NCI-H2196 (cell line): ENCODE data around the gene KRTAP10-9.
"Not testable (repeated sequence)": the region's sequence is repeated elsewhere in the genome, so short reads cannot be mapped to it uniquely, and the experiment has no call there.

Experiments used
- DNase-seq: peaks from one replicate; lab custom pipeline; 2025; ENCODE audit not compliant: unreplicated experiment; lab: John Stamatoyannopoulos, UW

Gene KRTAP10-9

DNA sequence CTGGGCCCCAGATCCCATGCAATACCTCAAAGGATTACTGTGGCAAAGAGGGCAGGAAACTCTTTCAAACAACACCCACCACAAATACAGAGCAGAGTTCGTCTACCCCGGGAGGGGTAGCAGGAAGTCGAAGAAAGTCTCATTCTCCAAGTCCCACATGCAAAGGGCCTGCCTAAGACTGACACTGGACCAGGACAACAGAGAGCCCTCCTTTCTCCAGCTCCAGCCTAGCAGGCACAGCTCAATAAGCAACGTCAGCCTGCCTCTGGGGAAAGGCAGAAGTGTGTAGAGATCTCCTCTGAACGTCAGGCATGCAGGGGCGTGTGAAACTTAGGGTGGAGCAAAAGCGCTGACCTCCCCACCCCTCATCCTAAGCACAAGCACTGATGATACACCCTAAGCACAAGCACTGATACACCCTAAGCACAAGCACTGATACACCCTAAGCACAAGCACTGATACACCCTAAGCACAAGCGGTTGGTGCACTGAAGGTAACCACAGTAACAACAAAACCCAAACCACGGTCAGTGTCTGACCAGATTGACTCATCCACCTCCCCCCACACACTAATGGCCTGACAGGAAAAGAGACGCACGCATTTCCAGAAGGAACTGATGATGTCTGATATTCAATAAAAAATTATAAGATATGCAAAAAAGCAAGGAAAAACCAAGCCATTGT lies 32.2 kb downstream of the KRTAP10-9 start:
- DNase-seq = no peak

DNA sequence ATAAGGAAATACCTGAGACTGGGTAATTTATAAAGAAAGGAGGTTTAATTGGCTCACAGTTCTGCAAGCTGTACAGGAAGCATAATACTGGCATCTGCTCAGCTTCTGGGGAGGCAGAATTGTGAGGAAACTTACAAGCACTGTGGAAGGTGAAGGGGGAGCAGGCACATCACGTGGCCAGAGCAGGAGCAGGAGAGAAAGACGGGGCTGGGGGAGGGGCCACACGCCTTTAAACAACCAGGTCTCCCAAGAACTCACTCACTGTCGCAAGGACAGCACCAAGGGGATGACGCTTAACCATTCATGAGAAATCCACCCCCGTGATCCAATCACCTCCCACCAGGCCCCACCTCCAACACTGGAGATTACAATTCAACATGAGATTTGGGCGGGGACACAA lies 34.7 kb downstream of the KRTAP10-9 start:
- DNase-seq = not testable (repeated sequence)

DNA sequence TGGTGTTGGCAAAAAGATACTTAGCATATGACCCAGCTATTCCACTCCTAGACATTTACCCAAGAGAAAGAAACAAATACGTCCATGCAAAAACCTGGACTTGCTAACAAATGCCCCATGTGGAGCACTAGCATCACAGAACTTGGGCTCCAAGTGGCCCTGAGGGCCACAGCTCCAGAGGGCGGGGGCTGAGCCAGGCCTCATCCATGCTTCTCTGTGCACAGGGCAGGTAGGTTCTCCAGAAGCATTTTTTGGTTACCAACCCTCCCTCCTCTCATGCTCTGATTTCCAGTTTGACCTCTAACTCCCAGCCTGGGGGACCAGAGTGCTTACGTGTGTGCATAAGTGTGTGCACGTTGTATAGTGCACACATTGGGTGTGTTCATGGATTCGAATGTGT lies 37.8 kb downstream of the KRTAP10-9 start:
- no peak for DNase-seq

DNA sequence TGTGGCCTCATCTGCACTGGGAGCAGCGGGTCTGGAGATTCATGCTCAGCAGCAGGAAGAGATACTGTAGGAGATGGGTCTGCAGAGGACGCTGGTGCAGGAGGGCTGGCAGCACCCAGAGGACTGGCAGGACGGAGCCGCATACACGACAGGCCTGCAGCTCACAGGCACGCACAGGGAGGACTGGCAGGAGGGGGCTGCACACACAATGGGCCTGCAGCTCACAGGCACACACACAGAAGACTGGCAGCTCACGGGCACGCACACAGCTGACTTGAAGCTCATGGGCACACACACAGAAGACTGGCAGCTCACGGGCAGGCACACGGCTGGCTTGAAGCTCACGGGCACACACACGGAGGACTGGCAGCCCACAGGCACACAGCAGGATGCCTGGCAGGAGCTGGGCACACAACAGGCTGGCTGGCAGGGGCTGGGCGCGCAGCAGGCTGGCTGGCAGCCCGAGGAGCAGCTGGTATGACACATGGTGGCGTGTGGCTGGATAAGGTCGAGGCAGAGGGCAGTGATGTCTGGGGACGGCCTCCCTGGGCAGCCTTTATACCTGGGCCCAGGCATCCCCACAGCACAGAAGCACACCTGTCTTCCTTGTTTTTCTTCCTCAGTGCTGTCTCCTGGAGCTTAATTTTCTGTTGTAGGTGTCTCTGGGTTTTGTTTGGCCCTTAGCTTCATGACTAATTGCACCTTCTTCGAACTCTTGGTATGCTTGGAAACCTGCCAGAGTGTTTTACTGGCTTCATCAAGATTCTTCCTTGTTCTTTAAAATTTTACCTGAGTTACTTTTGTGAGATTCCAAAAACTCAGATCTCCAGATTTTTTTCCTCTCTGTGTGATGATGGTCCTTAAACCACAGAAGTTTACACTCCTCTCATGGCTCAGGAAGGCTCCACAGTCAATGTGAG lies 39.8 kb downstream of the KRTAP10-9 start, which contains the start of gene KRTAP12-2:
TSS of gene KRTAP12-2 (minus strand) at position 527 of the 920 bp plus-strand sequence. CDS start at position 486, 41 bp downstream.
- DNase-seq = peak; percentile 68

DNA sequence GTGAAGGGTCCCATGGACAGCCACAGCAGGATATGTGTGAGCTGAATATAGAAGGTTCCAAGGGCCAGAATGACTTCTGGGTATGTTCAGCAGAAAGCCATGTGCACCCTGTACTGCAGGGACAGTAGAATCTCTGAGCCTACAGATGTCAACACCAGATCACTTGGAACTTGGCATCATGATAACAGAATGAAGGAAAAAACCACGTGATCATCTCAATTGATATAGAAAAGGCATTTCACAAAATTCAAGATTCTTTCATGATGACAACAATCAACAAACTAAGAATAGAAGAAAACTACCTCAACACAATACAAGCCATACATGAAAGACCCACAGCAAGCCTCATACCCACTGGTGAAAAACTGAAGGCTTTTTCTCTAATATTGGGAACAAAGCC lies 40.7 kb downstream of the KRTAP10-9 start:
- no peak for DNase-seq

DNA sequence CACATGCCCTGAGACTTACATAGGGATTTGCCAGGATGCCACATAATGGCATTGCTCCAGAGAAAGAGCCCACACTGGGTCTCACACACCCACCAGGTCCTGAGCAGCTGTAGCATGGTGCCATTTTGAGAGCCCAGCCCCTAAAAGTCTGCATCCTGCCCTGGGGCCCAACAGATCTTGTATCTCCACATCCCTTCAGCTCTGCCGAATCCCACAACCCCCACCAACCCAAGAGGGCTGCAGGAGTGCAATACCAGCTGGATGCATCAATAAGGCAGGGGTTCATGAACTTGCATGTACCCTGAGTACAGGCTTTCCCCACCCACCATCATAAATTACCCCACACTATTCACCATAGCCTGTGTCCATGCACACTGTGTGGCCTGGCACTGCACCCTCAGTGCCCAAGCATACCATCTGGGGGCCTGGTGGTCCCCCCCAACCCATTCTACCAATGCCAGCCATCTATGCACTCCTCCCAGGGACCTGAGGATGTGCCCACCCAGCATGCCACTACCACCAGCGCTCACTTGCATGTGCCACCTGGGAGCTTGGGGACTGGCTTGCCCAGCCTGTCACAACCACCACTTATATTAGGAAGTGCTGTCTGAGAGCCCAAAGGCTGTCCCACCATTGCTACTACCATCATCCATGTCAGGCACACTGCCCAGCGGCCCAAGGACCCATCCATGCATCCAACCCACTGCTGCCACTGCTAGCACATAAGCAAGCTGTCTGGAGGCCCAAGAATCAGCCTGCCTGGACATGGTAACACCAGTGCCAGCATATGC lies 43.9 kb downstream of the KRTAP10-9 start:
- DNase-seq = no peak

DNA sequence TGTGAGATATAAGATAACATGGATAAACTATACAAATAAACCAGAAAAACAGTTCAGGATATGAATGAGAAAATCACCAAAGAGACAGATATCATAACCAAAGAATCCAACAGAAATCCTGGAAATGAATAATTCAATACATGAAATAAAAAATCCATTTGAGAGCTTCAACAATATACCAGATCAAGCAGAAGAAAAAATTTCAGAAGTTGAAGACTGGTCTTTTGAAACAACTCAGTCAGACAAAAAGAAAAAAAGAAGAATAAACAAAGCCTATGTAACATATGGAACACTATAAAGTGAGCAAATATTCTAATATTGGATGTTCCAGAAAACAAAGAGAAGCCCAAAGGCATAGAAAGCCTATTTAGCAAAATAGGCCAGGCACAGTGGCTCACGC lies 45.0 kb downstream of the KRTAP10-9 start:
- no peak for DNase-seq

DNA sequence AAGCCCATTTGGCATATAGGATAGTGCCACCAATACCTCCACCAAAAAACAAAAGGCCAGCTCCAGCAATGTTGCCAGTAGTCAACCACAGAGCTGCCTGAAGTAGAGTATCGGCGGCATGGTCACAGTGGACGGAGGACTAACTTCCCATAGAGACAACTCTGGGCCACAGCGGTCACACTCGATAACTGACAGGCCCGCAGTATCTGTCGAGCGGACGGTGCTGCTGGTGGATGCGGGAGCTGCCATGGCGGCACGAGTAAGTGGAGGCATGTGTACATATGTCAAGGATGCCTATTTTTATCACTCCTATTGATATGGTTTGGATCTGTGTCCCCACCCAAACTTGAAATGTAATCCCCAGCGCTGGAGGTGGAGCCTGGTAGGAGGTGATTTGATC lies 51.0 kb downstream of the KRTAP10-9 start:
- DNase-seq = no peak
